ENCODE results near the gene TMEM39B.

DNA sequence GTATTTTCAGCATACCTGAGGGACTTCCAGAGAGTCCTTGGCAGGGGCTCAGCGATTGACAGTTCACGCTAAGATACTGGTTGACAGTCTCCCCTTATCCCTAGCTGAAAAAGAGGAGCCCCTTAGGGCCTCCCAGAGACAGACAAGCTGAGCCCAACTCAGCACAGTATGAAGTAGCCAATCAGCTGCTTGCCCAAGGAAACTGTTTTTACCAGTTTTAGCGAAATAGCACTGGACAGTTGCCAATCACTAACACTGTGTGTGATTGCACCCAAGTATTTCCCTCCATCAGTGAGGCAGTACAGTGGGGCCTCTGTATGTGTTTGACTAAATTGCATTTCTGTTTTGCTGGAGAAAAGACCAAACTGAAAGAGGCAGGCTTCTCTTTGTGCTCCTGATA lies 32.0 kb upstream of the TMEM39B start:
- no peak for TF ChIP-seq EZH2phosphoT487 (IDR thresholded peaks at IDR 0.05; ENCODE audit: borderline replicate concordance, low read length)
- TF ChIP-seq, protein P1, sequence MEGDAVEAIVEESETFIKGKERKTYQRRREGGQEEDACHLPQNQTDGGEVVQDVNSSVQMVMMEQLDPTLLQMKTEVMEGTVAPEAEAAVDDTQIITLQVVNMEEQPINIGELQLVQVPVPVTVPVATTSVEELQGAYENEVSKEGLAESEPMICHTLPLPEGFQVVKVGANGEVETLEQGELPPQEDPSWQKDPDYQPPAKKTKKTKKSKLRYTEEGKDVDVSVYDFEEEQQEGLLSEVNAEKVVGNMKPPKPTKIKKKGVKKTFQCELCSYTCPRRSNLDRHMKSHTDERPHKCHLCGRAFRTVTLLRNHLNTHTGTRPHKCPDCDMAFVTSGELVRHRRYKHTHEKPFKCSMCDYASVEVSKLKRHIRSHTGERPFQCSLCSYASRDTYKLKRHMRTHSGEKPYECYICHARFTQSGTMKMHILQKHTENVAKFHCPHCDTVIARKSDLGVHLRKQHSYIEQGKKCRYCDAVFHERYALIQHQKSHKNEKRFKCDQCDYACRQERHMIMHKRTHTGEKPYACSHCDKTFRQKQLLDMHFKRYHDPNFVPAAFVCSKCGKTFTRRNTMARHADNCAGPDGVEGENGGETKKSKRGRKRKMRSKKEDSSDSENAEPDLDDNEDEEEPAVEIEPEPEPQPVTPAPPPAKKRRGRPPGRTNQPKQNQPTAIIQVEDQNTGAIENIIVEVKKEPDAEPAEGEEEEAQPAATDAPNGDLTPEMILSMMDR (conservative IDR thresholded peaks at IDR 0.05; ENCODE audit: low read depth, low read length), result no peak
